VCaP (cell line): ENCODE measurements around the gene TADA2A.
"Not testable (repeated sequence)": the region's sequence is repeated elsewhere in the genome, so short reads cannot be mapped to it uniquely, and the experiment has no call there.

Experiments used
- H3K27ac ChIP-seq: fragments of 450-650 bp; 2 replicates; pipeline ENCODE4 v1.5.1; 2017
- CTCF ChIP-seq: fragments of 450-650 bp; conservative IDR thresholded peaks from 2 replicates; pipeline ENCODE4 v1.5.1; 2017; ENCODE audit warnings: mild to moderate bottlenecking, moderate library complexity

TADA2A gene

GRCh38 chr17:37425268-37425667 is 18.6 kb downstream of the TADA2A start:
- no peak for TF ChIP-seq CTCF

DNA sequence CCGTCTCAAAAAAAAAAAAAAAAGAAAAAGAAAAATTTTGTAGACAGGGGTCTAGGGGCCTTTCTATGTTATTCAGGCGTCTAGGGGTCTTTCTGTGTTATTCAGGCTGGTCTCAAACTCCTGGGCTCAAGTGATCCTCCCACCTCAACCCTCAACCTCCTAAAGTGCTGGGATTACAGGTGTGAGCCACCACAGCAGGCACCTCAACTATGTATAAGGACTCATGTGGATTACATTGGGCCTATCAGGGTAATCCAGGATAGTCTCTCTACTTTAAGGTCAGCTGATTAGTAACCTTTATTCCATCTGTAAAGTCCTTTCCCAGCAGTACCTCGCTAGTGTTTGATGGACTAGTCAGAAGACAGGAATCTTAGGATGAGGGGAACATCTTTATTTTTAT is 22.4 kb downstream of the TADA2A start:
- no peak for TF ChIP-seq CTCF
- no peak overlapping the region for H3K27ac ChIP-seq

More at GRCh38 chr17:37425268-37425667, 18.6 kb downstream of the TADA2A start:
- no peak overlapping the region for H3K27ac ChIP-seq

DNA sequence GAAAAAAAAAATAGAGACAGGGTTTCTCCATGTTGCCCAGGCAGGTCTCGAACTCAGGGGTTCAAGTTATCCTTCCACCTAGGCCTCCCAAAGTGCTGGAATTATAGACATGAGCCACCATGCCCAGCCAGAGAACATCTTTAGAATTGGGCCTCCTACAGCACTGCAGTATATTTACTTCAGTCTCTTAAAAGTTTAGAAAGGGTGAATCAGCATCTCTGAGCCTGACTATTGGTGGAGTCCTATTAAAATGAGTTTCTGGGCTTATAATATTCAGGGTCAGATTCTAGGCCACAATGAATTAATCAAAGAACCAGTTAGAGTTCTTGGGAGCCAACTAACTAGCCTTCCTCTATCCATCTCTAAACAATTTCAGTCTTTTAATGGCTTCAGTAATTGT is 22.8 kb downstream of the TADA2A start:
- TF ChIP-seq CTCF = no peak
- H3K27ac ChIP-seq = no peak overlapping the region

- no peak overlapping the region for H3K27ac ChIP-seq
- no peak for TF ChIP-seq CTCF
These were observed 23.5 kb downstream of the TADA2A start for GRCh38 chr17:37430051-37430627.

DNA sequence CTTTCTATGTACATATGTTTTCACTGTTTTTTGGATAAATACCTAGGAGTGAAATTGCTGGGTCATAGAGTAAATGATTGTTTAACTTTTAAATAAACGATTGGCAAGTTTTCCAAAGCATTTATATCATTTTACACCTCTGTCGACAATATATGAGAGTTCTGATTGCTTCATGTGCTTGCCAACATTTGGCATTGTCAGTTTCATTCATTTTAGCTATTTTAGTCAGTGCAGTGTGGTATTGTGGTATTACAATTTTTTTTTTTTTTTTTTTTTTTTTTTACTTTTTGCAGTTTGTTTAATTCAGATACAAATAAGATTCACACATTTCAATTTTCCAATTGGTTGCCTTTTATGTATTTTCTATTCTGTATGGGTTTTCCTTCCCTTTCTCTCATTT is 26.0 kb downstream of the TADA2A start:
- TF ChIP-seq CTCF = no peak
- H3K27ac ChIP-seq = no peak overlapping the region

- H3K27ac ChIP-seq = no peak overlapping the region
- TF ChIP-seq CTCF = peak; percentile 58
These were observed 31.5 kb downstream of the TADA2A start for GRCh38 chr17:37438141-37438540.

DNA sequence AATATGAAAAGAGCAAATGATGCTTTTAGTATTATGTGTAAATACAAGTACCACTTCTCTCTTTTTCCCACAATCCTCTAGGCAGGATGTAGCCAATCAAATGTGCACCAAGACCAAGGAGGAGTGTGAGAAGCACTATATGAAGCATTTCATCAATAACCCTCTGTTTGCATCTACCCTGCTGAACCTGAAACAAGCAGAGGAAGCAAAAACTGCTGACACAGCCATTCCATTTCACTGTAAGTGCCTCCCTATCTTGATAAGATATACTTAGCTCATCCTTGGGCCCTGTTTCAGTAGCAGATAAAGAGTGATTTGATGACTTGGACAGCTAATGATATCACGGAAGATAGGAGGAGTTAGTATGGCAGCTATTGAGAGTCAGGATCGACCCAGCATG is 33.7 kb downstream of the TADA2A start:
- no peak overlapping the region for H3K27ac ChIP-seq
- TF ChIP-seq CTCF = no peak

GRCh38 chr17:37441369-37442014 is 34.8 kb downstream of the TADA2A start:
- H3K27ac ChIP-seq = not testable (repeated sequence)
